HCT116 (cell line): ENCODE data around the gene CYP46A1. TPM values are rescaled to one million over a fixed set of nuclear protein-coding genes. Genes with fewer than 3 reads are reported as not detected.

Experiments
- ATAC-seq: fragments of 200-7000 bp; cut with Tn5 transposase; 2 replicates; pipeline ENCODE4 v1.9.1; 2020; ENCODE audit warnings: mild to moderate bottlenecking, moderate library complexity
- BruUV-seq: library from RNA; stranded (reverse); fragments of 400-500 nt; replicated peaks from 2 replicates; lab custom pipeline; 2021; lab: Mats Ljungman, UMichigan
- CTCF ChIA-PET: fragments of 300-600 bp; sonication (Branson Sonifier 250); formaldehyde crosslinking; loops from one replicate; lab custom pipeline; 2021; ENCODE audit warnings: antibody characterized with exemption; lab: Charles Lee
- POLR2A ChIA-PET: fragments of 300-600, 350-600 bp; sonication (Branson Sonifier 250); formaldehyde crosslinking; loops from one replicate; lab custom pipeline; 2021; ENCODE audit warnings: antibody characterized with exemption; lab: Charles Lee
- RAD21 ChIA-PET, 2 experiments: fragments of 300-600 bp; sonication (Branson Sonifier 250); formaldehyde crosslinking; loops; one replicate each; lab custom pipeline; 2023; ENCODE audit warnings: low total read pairs in 2 of 2; ENCODE audit not compliant: uncharacterized antibody in 2 of 2, unreplicated experiment in 2 of 2, low non-redundant PET in 1 of 2; lab: Charles Lee
- DNase-seq: peaks from one replicate; pipeline ENCODE4 v3.0.0-alpha.2; 2010; ENCODE audit warnings: low read depth, low spot score
- H2AFZ ChIP-seq: fragments of 200-600 bp; shearing (Covaris generic), sonication (generic); 2 replicates; pipeline ENCODE4 v1.6.1; 2017; ENCODE audit warnings: low read depth, mixed run types, mixed read lengths, antibody characterized with exemption, low read length; ENCODE audit not compliant: poor library complexity, severe bottlenecking
- H3K27ac ChIP-seq: 2 replicates; pipeline ENCODE4 v1.5.1; 2012; ENCODE audit warnings: low read depth, low read length
- H3K27me3 ChIP-seq: fragments of 200-600 bp; sonication (generic); 2 replicates; pipeline ENCODE4 v1.6.1; 2016; ENCODE audit warnings: mixed run types, low read length, mixed read lengths; ENCODE audit not compliant: insufficient read depth
- H3K36me3 ChIP-seq, 2 experiments: fragments of 200-500 bp in 1 of 2; fragments of 200-600 bp in 1 of 2; sonication (Bioruptor generic) in 1 of 2; sonication (generic) in 1 of 2; 2 replicates each; pipeline versions ENCODE4 v1.5.1 to v1.6.1; 2014 to 2016; ENCODE audit warnings: low read length in 2 of 2, inconsistent platforms in 1 of 2, mixed read lengths in 1 of 2, mixed run types in 1 of 2; ENCODE audit not compliant: insufficient read depth in 2 of 2, control insufficient read depth in 1 of 2
- H3K4me1 ChIP-seq, 2 experiments: fragments of 200-600 bp in 1 of 2; sonication (generic) in 1 of 2; 2 replicates each; pipeline versions ENCODE4 v1.5.1 to v1.6.1; 2012 to 2017; ENCODE audit warnings: low read length in 2 of 2, inconsistent platforms in 1 of 2, mild to moderate bottlenecking in 1 of 2, mixed read lengths in 1 of 2, mixed run types in 1 of 2, moderate library complexity in 1 of 2; ENCODE audit not compliant: insufficient read depth in 2 of 2, control insufficient read depth in 1 of 2
- H3K4me2 ChIP-seq: fragments of 200-600 bp; sonication (generic); 2 replicates; pipeline ENCODE4 v1.6.1; 2017; ENCODE audit warnings: mixed run types, low read length, mixed read lengths
- H3K4me3 ChIP-seq, 2 experiments: fragments of 200-600 bp in 1 of 2; sonication (generic) in 1 of 2; replicated peaks in 1 of 2; 2 replicates each; pipeline ENCODE4 v1.5.1; 2011 to 2016; ENCODE audit warnings: low read length in 2 of 2, control low read depth in 1 of 2, low read depth in 1 of 2, mild to moderate bottlenecking in 1 of 2, mixed read lengths in 1 of 2, mixed run types in 1 of 2
- H3K79me2 ChIP-seq: fragments of 200-600 bp; sonication (generic); 2 replicates; pipeline ENCODE4 v1.6.1; 2017; ENCODE audit warnings: mild to moderate bottlenecking, mixed run types, low read length, moderate library complexity, mixed read lengths; ENCODE audit not compliant: insufficient read depth
- H3K9ac ChIP-seq: fragments of 200-600 bp; sonication (generic); 2 replicates; pipeline ENCODE4 v1.6.1; 2016; ENCODE audit warnings: low read length, mixed read lengths
- H3K9me2 ChIP-seq: fragments of 200-600 bp; sonication (generic), shearing (Covaris generic); 2 replicates; pipeline ENCODE4 v1.6.1; 2017; ENCODE audit warnings: mixed run types, mild to moderate bottlenecking, moderate library complexity; ENCODE audit not compliant: insufficient read depth
- H3K9me3 ChIP-seq, 2 experiments: fragments of 200-500 bp in 1 of 2; fragments of 200-600 bp in 1 of 2; sonication (Bioruptor generic) in 1 of 2; sonication (generic) in 1 of 2; 2 replicates each; pipeline ENCODE4 v1.6.1; 2014 to 2017; ENCODE audit warnings: low read length in 2 of 2, mixed read lengths in 2 of 2, inconsistent platforms in 1 of 2, low read depth in 1 of 2, mild to moderate bottlenecking in 1 of 2, mixed run types in 1 of 2, moderate library complexity in 1 of 2; ENCODE audit not compliant: control insufficient read depth in 1 of 2, insufficient read depth in 1 of 2
- H4K20me1 ChIP-seq: fragments of 200-600 bp; sonication (generic), shearing (Covaris generic); 2 replicates; pipeline ENCODE4 v1.6.1; 2017; ENCODE audit warnings: mixed run types, mild to moderate bottlenecking, moderate library complexity; ENCODE audit not compliant: insufficient read depth
- CBX3 ChIP-seq: IDR thresholded peaks from 2 replicates; pipeline ENCODE4 v1.6.1; 2012; ENCODE audit warnings: low read depth
- CEBPB ChIP-seq: IDR thresholded peaks from 2 replicates; pipeline ENCODE4 v1.6.1; 2012; ENCODE audit warnings: low read depth
- EZH2 ChIP-seq: fragments of 200-600 bp; sonication (generic); IDR thresholded peaks from 2 replicates; pipeline ENCODE4 v1.6.1; 2017; ENCODE audit warnings: antibody characterized with exemption, mixed run types
- FOSL1 ChIP-seq: IDR thresholded peaks from 2 replicates; pipeline ENCODE4 v1.6.1; 2012; ENCODE audit warnings: low read depth
- intact Hi-C: fragments of 100-400 bp; cut with micrococcal nuclease; formaldehyde crosslinking; loops from 2 replicates; pipeline ENCODE4 v1.10.0; 2022
- total RNA-seq: library from RNA; stranded (reverse); gene quantifications from one replicate; pipeline ENCODE4 v1.2.1, GENCODE V29; 2021; ENCODE audit not compliant: unreplicated experiment

Gene CYP46A1
- total RNA-seq, 1 experiment from 2014 or later = 0.76 TPM

DNA sequence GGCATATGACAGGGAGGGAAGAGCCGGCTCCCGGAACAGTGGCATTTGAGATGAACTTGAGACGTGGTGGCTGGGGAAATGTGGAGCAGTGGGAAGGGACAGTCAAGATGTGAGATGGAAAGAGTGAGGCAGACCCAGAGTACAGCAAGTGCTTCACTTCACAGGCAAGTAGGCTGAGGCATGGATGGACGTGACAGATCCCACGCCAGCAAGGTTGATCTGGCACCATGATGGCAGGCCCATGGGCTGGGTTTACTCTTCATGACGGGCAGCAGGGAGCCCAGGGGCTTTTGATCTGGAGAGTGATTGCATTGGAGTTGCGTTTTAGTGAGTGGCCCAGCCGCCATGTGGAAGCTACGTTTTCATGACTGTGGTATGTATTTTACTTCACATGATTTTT, 91.3 kb downstream of the CYP46A1 start:
- POLR2A ChIA-PET = no interaction called here
- TF ChIP-seq CEBPB (no peak), CBX3 (no peak), FOSL1 (no peak), EZH2 (no peak)
- TF ChIP-seq, all 23 proteins: peak for 0
- CTCF ChIA-PET = no interaction called here
- H3K9me3 ChIP-seq = no peaks in the 10 kb centered on the region; a peak in 1 of 4 replicates
- ATAC-seq (no peak), DNase-seq (no peak)
- H3K27ac ChIP-seq = no peak overlapping the region
- intact Hi-C loops = no loop called here
- H3K27me3 ChIP-seq = no peaks in the 10 kb centered on the region
- no peak overlapping the region for H2AFZ ChIP-seq
- BruUV-seq = no TSS peak
- H4K20me1 ChIP-seq = no peaks in the 10 kb centered on the region
- H3K36me3 ChIP-seq = no peaks in the 10 kb centered on the region
- no peak overlapping the region for H3K9ac ChIP-seq
- no peak overlapping the region for H3K4me2 ChIP-seq
- no peaks in the 10 kb centered on the region for H3K79me2 ChIP-seq
- RAD21 ChIA-PET = no interaction called here
- no peaks in the 10 kb centered on the region for H3K9me2 ChIP-seq
- no peak overlapping the region for H3K4me3 ChIP-seq
- peaks cover 2 to 10% of the 10 kb centered on the region in 2 experiments; a peak in 2 of 4 replicates for H3K4me1 ChIP-seq

Other genes starting within 250 kb of the CYP46A1 start
- 46.6 TPM for gene SETD3, start 203.4 kb upstream of the CYP46A1 start, total RNA-seq
- 68.2 TPM for gene CCNK, start 202.9 kb upstream of the CYP46A1 start, total RNA-seq
- gene CCDC85C, start 80.1 kb upstream of the CYP46A1 start, total RNA-seq = 42.3 TPM
- gene HHIPL1, start 39.2 kb upstream of the CYP46A1 start, total RNA-seq = not detected
- 7.4 TPM for gene EML1, start 109.1 kb downstream of the CYP46A1 start, total RNA-seq